ENCODE data around the gene USP13. TPM values are rescaled to one million over a fixed set of nuclear protein-coding genes. Genes with fewer than 3 reads are reported as not detected.

USP13 gene
- total RNA-seq, 1 experiment from 2014 or later: 14.8 TPM

DNA sequence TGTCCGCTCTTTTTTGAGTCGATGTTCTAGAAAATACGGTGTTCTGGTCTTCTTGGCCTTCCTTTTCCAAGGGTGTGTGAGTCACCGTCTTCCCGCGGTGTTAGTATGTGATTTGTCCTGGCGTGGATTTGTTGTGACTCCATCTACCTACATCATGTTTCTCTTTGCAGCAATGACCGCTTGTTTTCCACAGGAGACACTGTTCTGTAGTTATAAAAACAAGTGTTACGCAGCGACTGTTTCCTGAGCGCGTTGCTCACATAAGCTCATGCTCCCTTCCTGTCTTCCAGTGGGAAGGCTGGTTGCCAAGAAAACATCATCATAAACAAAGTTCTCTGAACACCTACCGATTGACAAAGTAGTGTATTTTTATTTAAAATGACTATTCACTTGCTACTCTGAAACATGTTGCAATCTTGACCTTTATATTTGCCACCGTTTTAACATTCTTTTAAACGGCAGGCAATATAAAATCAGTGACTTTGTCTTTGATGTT is 19.0 kb downstream of the USP13 start:
- Histone ChIP-seq H3K36me3 (ENCODE audit: low read depth, low read length) (no peaks in the 10 kb centered on the region), H3K9ac (ENCODE audit: low read length) (no peak overlapping the region), H3K4me3 (ENCODE audit: low read length) (no peak overlapping the region), H3K4me2 (ENCODE audit: low read length) (no peak overlapping the region), H3K79me2 (ENCODE audit: low read length) (peaks cover 88% of the 10 kb centered on the region), H4K20me1 (ENCODE audit: low read length) (peaks cover 6% of the 10 kb centered on the region; the same call in 1 of the 2 replicates), H3K27me3 (ENCODE audit: low read length) (no peaks in the 10 kb centered on the region), H3K4me1 (ENCODE audit: insufficient read depth, low read length) (peaks cover 24% of the 10 kb centered on the region), H3K9me3 (ENCODE audit: low read length) (no peaks in the 10 kb centered on the region), H3F3A (ENCODE audit: low read length, unreplicated experiment) (no peaks in the 10 kb centered on the region), H3K27ac (ENCODE audit: low read length) (no peak overlapping the region), H3K9me2 (replicated peaks; ENCODE audit: low read length) (no peaks in the 10 kb centered on the region), H2AFZ (ENCODE audit: low read length) (no peak overlapping the region)
- DNase-seq (peak; percentile 43), ATAC-seq (no peak)
- ChIA-PET CTCF (no interaction called here), POLR2A (ENCODE audit: unreplicated experiment) (no interaction called here)
- no TSS peak for BruUV-seq (replicated peaks)
- TF ChIP-seq EZH2 (IDR thresholded peaks at IDR 0.05; ENCODE audit: low read length, unreplicated experiment) (no peak), EZH2phosphoT487 (IDR thresholded peaks at IDR 0.05; ENCODE audit: borderline replicate concordance, low read length) (no peak)
- TF ChIP-seq, protein P1, sequence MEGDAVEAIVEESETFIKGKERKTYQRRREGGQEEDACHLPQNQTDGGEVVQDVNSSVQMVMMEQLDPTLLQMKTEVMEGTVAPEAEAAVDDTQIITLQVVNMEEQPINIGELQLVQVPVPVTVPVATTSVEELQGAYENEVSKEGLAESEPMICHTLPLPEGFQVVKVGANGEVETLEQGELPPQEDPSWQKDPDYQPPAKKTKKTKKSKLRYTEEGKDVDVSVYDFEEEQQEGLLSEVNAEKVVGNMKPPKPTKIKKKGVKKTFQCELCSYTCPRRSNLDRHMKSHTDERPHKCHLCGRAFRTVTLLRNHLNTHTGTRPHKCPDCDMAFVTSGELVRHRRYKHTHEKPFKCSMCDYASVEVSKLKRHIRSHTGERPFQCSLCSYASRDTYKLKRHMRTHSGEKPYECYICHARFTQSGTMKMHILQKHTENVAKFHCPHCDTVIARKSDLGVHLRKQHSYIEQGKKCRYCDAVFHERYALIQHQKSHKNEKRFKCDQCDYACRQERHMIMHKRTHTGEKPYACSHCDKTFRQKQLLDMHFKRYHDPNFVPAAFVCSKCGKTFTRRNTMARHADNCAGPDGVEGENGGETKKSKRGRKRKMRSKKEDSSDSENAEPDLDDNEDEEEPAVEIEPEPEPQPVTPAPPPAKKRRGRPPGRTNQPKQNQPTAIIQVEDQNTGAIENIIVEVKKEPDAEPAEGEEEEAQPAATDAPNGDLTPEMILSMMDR (conservative IDR thresholded peaks at IDR 0.05; ENCODE audit: low read depth, low read length): no peak
- intact Hi-C loops (cut with micrococcal nuclease): no loop called here

DNA sequence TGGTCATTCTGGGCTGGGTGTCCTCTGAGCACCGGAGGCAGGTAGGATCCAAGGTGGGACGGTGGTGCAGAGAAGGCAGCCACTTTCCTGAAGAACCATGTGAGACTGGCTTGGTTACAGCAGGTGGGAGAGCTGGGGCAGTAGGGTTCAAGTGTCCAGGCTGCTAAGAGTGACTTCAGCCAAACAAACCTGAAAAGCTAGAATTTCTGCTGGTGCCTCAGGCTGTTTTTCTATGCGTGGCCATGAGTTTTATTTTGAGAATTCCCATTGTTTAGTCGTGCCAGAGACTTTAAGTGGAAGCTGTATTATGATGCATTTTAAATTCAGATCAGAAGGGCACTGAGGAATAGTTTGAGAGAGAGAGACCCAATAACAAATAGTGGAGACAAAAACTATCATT is 20.1 kb downstream of the USP13 start:
- peak; percentile 73 for ATAC-seq
- ChIA-PET POLR2A (ENCODE audit: unreplicated experiment) (no interaction called here), CTCF (no interaction called here)
- H3F3A ChIP-seq (ENCODE audit: low read length, unreplicated experiment): no peaks in the 10 kb centered on the region
- H3K27me3 ChIP-seq (ENCODE audit: low read length): no peaks in the 10 kb centered on the region
- no TSS peak for BruUV-seq (replicated peaks)
- no peak for TF ChIP-seq EZH2phosphoT487 (IDR thresholded peaks at IDR 0.05; ENCODE audit: borderline replicate concordance, low read length)
- peak overlapping the region; percentile 58 for H3K27ac ChIP-seq (ENCODE audit: low read length)
- peak; percentile 86 for DNase-seq
- no peaks in the 10 kb centered on the region for H3K9me3 ChIP-seq (ENCODE audit: low read length)
- peaks cover 24% of the 10 kb centered on the region for H3K4me1 ChIP-seq (ENCODE audit: insufficient read depth, low read length)
- H3K4me3 ChIP-seq (ENCODE audit: low read length): peak overlapping the region; percentile 32; the same call in 1 of the 2 replicates
- peak overlapping the region; percentile 68 for H3K4me2 ChIP-seq (ENCODE audit: low read length)
- H3K79me2 ChIP-seq (ENCODE audit: low read length): peaks cover 88% of the 10 kb centered on the region
- H4K20me1 ChIP-seq (ENCODE audit: low read length): peaks cover 8% of the 10 kb centered on the region; the same call in 1 of the 2 replicates
- intact Hi-C loops (cut with micrococcal nuclease): no loop called here
- no peak overlapping the region for H3K9ac ChIP-seq (ENCODE audit: low read length)
- H3K9me2 ChIP-seq (replicated peaks; ENCODE audit: low read length): no peaks in the 10 kb centered on the region
- no peaks in the 10 kb centered on the region for H3K36me3 ChIP-seq (ENCODE audit: low read depth, low read length)
- H2AFZ ChIP-seq (ENCODE audit: low read length): no peak overlapping the region

DNA sequence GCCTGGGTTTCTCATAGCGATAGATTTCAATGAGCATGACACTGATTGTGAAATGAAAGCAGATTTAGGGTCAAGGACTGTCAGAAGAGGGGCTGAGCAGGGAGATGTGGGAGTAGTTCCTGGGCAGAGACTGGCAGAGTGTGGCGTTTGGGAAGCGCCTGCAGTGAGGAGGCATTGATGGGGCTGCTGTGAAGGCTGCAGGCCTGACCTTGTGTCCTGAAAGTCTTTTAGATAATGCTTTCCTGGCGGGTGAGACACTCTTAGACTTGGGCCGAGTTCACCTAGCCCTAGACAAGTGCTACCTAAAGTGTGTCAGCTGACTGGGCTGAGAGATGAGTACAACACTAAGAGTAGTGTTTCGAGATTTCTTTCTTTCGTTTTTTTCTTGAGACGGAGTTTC is 20.7 kb downstream of the USP13 start:
- no TSS peak for BruUV-seq (replicated peaks)
- ChIA-PET POLR2A (ENCODE audit: unreplicated experiment) (no interaction called here), CTCF (no interaction called here)
- peak overlapping the region; percentile 68 for H3K4me2 ChIP-seq (ENCODE audit: low read length)
- no peaks in the 10 kb centered on the region for H3K9me2 ChIP-seq (replicated peaks; ENCODE audit: low read length)
- peaks cover 24% of the 10 kb centered on the region for H3K4me1 ChIP-seq (ENCODE audit: insufficient read depth, low read length)
- ATAC-seq (no peak), DNase-seq (no peak)
- no peaks in the 10 kb centered on the region for H3F3A ChIP-seq (ENCODE audit: low read length, unreplicated experiment)
- H2AFZ ChIP-seq (ENCODE audit: low read length): no peak overlapping the region
- peaks cover 88% of the 10 kb centered on the region for H3K79me2 ChIP-seq (ENCODE audit: low read length)
- peak overlapping the region; percentile 58 for H3K27ac ChIP-seq (ENCODE audit: low read length)
- TF ChIP-seq EZH2 (IDR thresholded peaks at IDR 0.05; ENCODE audit: low read length, unreplicated experiment) (no peak), EZH2phosphoT487 (IDR thresholded peaks at IDR 0.05; ENCODE audit: borderline replicate concordance, low read length) (no peak)
- TF ChIP-seq, protein P1 (conservative IDR thresholded peaks at IDR 0.05; ENCODE audit: low read depth, low read length): no peak
- H3K27me3 ChIP-seq (ENCODE audit: low read length): no peaks in the 10 kb centered on the region
- H3K4me3 ChIP-seq (ENCODE audit: low read length): peak overlapping the region; percentile 32; the same call in 1 of the 2 replicates
- no peaks in the 10 kb centered on the region for H3K36me3 ChIP-seq (ENCODE audit: low read depth, low read length)
- peaks cover 11% of the 10 kb centered on the region; the same call in 1 of the 2 replicates for H4K20me1 ChIP-seq (ENCODE audit: low read length)
- H3K9ac ChIP-seq (ENCODE audit: low read length): no peak overlapping the region
- intact Hi-C loops (cut with micrococcal nuclease): no loop called here
- no peaks in the 10 kb centered on the region for H3K9me3 ChIP-seq (ENCODE audit: low read length)

Data from PC-3 (cell line).